ENCODE measurements around the gene TEX19. TPM values are rescaled to one million over a fixed set of nuclear protein-coding genes. Genes with fewer than 3 reads are reported as not detected.
A peak's percentile ranks its signal among the peaks of the same experiment; 100 is the strongest.

The TEX19 gene
- total RNA-seq, 2 donors from 2014 or later, result not detected

GRCh38 chr17:82367724-82368524 is 8.9 kb downstream of the TEX19 start:
- H3K4me3 ChIP-seq, result no peak overlapping the region
- peaks cover 0 to 27% of the 10 kb centered on the region in 2 donors for H3K4me1 ChIP-seq
- DNase-seq (ENCODE audit: low spot score), result no peak
- H3K27ac ChIP-seq, result no peak overlapping the region
- TF ChIP-seq, protein P1, sequence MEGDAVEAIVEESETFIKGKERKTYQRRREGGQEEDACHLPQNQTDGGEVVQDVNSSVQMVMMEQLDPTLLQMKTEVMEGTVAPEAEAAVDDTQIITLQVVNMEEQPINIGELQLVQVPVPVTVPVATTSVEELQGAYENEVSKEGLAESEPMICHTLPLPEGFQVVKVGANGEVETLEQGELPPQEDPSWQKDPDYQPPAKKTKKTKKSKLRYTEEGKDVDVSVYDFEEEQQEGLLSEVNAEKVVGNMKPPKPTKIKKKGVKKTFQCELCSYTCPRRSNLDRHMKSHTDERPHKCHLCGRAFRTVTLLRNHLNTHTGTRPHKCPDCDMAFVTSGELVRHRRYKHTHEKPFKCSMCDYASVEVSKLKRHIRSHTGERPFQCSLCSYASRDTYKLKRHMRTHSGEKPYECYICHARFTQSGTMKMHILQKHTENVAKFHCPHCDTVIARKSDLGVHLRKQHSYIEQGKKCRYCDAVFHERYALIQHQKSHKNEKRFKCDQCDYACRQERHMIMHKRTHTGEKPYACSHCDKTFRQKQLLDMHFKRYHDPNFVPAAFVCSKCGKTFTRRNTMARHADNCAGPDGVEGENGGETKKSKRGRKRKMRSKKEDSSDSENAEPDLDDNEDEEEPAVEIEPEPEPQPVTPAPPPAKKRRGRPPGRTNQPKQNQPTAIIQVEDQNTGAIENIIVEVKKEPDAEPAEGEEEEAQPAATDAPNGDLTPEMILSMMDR (IDR thresholded peaks at IDR 0.05), result no peak
- H3K36me3 ChIP-seq, result no peaks in the 10 kb centered on the region
- H3K9me3 ChIP-seq, result no peaks in the 10 kb centered on the region
- peaks cover 0 to 17% of the 10 kb centered on the region in 2 donors for H3K27me3 ChIP-seq

GRCh38 chr17:82369211-82369610 is 10.2 kb downstream of the TEX19 start:
- Histone ChIP-seq H3K4me1 (peaks cover 0 to 27% of the 10 kb centered on the region in 2 donors), H3K27me3 (peaks cover 0 to 17% of the 10 kb centered on the region in 2 donors), H3K27ac (no peak overlapping the region), H3K4me3 (no peak overlapping the region), H3K9me3 (no peaks in the 10 kb centered on the region), H3K36me3 (no peaks in the 10 kb centered on the region)
- TF ChIP-seq, protein P1 (IDR thresholded peaks at IDR 0.05), result no peak
- no peak for DNase-seq (ENCODE audit: low spot score)

DNA sequence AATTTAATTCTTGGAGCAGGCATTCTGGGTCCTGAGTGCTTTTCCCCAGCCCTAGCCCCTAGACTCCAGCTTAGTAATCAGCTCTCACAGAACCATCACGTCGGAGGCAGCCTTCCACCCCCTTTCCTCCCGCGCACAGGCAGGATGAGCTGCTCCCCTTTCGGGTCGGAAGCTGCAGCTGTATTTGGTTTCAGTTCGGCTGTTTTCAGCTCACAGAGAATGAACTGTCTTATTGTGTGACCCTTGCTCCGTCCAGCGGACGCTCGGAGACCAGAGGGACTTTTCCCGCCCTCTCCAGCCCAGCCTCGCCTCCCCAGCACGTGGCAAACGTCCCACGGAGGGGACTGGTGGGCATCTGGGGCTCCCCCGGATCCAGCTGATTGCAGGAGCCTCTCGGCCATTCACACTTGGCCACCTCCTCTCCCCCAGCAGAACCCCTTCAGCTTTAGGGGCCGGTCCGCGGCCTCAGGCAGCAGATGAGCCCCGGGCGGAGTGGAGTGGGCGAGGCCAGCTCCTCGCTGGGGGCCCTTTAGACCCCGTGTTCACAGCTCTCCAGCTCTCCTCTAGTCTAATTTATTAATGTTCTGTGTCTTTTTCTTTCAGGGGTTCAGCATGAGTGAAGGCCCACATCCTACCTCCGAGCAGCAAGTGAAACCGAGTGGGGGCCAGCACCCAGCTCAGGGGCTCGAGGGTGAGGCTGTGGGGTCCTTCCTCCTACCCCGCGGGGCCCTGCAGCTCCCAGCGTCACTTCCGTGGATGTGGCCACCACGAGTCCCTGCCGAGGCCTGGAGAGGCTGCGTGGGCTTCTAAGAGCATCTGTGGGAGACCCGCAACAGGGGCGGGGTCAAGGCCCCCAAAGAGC is 11.7 kb downstream of the TEX19 start:
- Histone ChIP-seq H3K9me3 (no peaks in the 10 kb centered on the region), H3K27me3 (peaks cover 0 to 17% of the 10 kb centered on the region in 2 donors), H3K36me3 (no peaks in the 10 kb centered on the region), H3K27ac (no peak overlapping the region), H3K4me1 (peaks cover 0 to 27% of the 10 kb centered on the region in 2 donors), H3K4me3 (peak overlapping the region in 1 of 2 donors; percentile 33)
- TF ChIP-seq, protein P1 (IDR thresholded peaks at IDR 0.05), result no peak
- no peak for DNase-seq (ENCODE audit: low spot score)

- DNase-seq (ENCODE audit: low spot score), result no peak
- no peaks in the 10 kb centered on the region for H3K36me3 ChIP-seq
- peaks cover 0 to 17% of the 10 kb centered on the region in 2 donors for H3K27me3 ChIP-seq
- no peaks in the 10 kb centered on the region for H3K9me3 ChIP-seq
- peak within 1 kb of the TSS in 1 of 2 donors; percentile 22 for H3K27ac ChIP-seq
- peaks cover 0 to 27% of the 10 kb centered on the region in 2 donors for H3K4me1 ChIP-seq
- peak within 1 kb of the TSS; percentile 33 to 43 for H3K4me3 ChIP-seq
- TF ChIP-seq, protein P1 (IDR thresholded peaks at IDR 0.05), result no peak
Measured at GRCh38 chr17:82371333-82372248, 12.5 kb downstream of the TEX19 start, which contains the start of gene UTS2R. Gene UTS2R (plus strand): TSS chr17:82371765. CDS start chr17:82374325, 2,560 bp downstream.
